HG03457 (cell line): ENCODE data around the gene FYCO1.
"Not testable (repeated sequence)": the region's sequence is repeated elsewhere in the genome, so short reads cannot be mapped to it uniquely, and the experiment has no call there.

ENCODE experiments used
- ATAC-seq: cut with Tn5 transposase; IDR thresholded peaks from one replicate; pipeline ENCODE4 v1.9.1; 2021; ENCODE audit warnings: moderate number of reproducible peaks; ENCODE audit not compliant: unreplicated experiment

Gene FYCO1

GRCh38 chr3:46010519-46011113, 15.0 kb upstream of the FYCO1 start:
- ATAC-seq = no peak

GRCh38 chr3:46008058-46008457, 12.4 kb upstream of the FYCO1 start:
- ATAC-seq = no peak

GRCh38 chr3:46007280-46007679, 11.7 kb upstream of the FYCO1 start:
- no peak for ATAC-seq

- ATAC-seq = no peak
These were observed 10.8 kb upstream of the FYCO1 start for GRCh38 chr3:46006238-46007032.

- ATAC-seq = not testable (repeated sequence)
These were observed 8.1 kb upstream of the FYCO1 start for GRCh38 chr3:46003706-46004105.

GRCh38 chr3:46001178-46001577, 5.6 kb upstream of the FYCO1 start:
- no peak for ATAC-seq

GRCh38 chr3:45997942-45998341, 2.3 kb upstream of the FYCO1 start:
- ATAC-seq = no peak

GRCh38 chr3:45997499-45997898, 1.9 kb upstream of the FYCO1 start:
- not testable (repeated sequence) for ATAC-seq

GRCh38 chr3:45994419-45995235, 997 bp downstream of the FYCO1 start:
- ATAC-seq = no peak

- ATAC-seq = no peak
These were observed 2.1 kb downstream of the FYCO1 start for GRCh38 chr3:45993421-45994027.

GRCh38 chr3:45992821-45993221, 2.8 kb downstream of the FYCO1 start:
- no peak for ATAC-seq

GRCh38 chr3:45992133-45992729, 3.4 kb downstream of the FYCO1 start:
- no peak for ATAC-seq

GRCh38 chr3:45991341-45991740, 4.3 kb downstream of the FYCO1 start:
- ATAC-seq = no peak

GRCh38 chr3:45990181-45990580, 5.4 kb downstream of the FYCO1 start:
- no peak for ATAC-seq

GRCh38 chr3:45988804-45989203, 6.8 kb downstream of the FYCO1 start:
- no peak for ATAC-seq

- no peak for ATAC-seq
These were observed 7.3 kb downstream of the FYCO1 start for GRCh38 chr3:45988362-45988761.

GRCh38 chr3:45987368-45988291, 8.0 kb downstream of the FYCO1 start:
- no peak for ATAC-seq

- no peak for ATAC-seq
These were observed 9.2 kb downstream of the FYCO1 start for GRCh38 chr3:45986303-45986982.
